ENCODE measurements around the gene OTOL1. TPM values are rescaled to one million over a fixed set of nuclear protein-coding genes. Genes with fewer than 3 reads are reported as not detected.

The OTOL1 gene
- total and polyA plus RNA-seq, 10 of the 15 experiments (the other 5 are each of a cell fraction or from before 2014, with no cell fraction given): not detected

DNA sequence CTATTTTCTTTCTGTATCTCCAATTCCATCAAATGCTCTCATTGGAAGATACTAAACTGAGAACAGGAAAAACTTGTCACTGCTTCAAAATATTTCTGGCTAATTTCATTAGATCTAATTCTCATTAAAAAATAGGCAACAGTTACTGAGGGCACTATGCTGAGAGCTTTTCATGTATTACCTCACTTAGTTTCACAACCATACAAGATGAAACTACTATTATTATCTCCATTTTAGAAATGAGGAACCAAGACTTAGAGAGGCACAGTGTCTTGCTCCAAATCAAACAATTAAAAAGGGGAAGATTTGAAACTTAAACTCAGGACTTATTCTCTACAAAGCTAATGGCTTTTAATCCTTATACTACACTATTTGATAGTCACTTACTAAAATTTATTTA, 7.2 kb upstream of the OTOL1 start (continued):
- TF ChIP-seq, protein P1, sequence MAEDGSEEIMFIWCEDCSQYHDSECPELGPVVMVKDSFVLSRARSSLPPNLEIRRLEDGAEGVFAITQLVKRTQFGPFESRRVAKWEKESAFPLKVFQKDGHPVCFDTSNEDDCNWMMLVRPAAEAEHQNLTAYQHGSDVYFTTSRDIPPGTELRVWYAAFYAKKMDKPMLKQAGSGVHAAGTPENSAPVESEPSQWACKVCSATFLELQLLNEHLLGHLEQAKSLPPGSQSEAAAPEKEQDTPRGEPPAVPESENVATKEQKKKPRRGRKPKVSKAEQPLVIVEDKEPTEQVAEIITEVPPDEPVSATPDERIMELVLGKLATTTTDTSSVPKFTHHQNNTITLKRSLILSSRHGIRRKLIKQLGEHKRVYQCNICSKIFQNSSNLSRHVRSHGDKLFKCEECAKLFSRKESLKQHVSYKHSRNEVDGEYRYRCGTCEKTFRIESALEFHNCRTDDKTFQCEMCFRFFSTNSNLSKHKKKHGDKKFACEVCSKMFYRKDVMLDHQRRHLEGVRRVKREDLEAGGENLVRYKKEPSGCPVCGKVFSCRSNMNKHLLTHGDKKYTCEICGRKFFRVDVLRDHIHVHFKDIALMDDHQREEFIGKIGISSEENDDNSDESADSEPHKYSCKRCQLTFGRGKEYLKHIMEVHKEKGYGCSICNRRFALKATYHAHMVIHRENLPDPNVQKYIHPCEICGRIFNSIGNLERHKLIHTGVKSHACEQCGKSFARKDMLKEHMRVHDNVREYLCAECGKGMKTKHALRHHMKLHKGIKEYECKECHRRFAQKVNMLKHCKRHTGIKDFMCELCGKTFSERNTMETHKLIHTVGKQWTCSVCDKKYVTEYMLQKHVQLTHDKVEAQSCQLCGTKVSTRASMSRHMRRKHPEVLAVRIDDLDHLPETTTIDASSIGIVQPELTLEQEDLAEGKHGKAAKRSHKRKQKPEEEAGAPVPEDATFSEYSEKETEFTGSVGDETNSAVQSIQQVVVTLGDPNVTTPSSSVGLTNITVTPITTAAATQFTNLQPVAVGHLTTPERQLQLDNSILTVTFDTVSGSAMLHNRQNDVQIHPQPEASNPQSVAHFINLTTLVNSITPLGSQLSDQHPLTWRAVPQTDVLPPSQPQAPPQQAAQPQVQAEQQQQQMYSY (CRISPR knock-in tag; IDR thresholded peaks at IDR 0.05): no peak
- TF ChIP-seq ATF7 (IDR thresholded peaks at IDR 0.05; ENCODE audit: low read depth): peak; percentile 92
- no peak for TF ChIP-seq SMAD5 (IDR thresholded peaks at IDR 0.05; ENCODE audit: low read depth)
- TF ChIP-seq, protein P2, sequence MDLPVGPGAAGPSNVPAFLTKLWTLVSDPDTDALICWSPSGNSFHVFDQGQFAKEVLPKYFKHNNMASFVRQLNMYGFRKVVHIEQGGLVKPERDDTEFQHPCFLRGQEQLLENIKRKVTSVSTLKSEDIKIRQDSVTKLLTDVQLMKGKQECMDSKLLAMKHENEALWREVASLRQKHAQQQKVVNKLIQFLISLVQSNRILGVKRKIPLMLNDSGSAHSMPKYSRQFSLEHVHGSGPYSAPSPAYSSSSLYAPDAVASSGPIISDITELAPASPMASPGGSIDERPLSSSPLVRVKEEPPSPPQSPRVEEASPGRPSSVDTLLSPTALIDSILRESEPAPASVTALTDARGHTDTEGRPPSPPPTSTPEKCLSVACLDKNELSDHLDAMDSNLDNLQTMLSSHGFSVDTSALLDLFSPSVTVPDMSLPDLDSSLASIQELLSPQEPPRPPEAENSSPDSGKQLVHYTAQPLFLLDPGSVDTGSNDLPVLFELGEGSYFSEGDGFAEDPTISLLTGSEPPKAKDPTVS (IDR thresholded peaks at IDR 0.05; ENCODE audit: low read depth, low read length): no peak
- no peak for TF ChIP-seq REST (IDR thresholded peaks at IDR 0.05; ENCODE audit: low read depth, low read length)
- no peak for TF ChIP-seq TCF3 (IDR thresholded peaks at IDR 0.05; ENCODE audit: borderline replicate concordance, insufficient read depth, low read depth, low read length)
- no peak for TF ChIP-seq IRF4 (IDR thresholded peaks at IDR 0.05; ENCODE audit: low read depth, low read length)
- no peak for TF ChIP-seq SIX5 (IDR thresholded peaks at IDR 0.05; ENCODE audit: low read depth, low read length, severe bottlenecking)
- no peak for TF ChIP-seq SKIL (IDR thresholded peaks at IDR 0.05; ENCODE audit: low read depth, poor library complexity, severe bottlenecking)
- TF ChIP-seq KLF5 (IDR thresholded peaks at IDR 0.05; ENCODE audit: partially characterized antibody): no peak
- no peak for TF ChIP-seq ZBED1 (IDR thresholded peaks at IDR 0.05; ENCODE audit: borderline replicate concordance)
- TF ChIP-seq HDAC6 (IDR thresholded peaks at IDR 0.05; ENCODE audit: unreplicated experiment): no peak
- TF ChIP-seq HDGF (IDR thresholded peaks at IDR 0.05): no peak
- TF ChIP-seq NBN (IDR thresholded peaks at IDR 0.05): 0 out of 2 replicates have a peak, but pooled peaks have one; percentile 7
- no peak for TF ChIP-seq RAD21 (IDR thresholded peaks at IDR 0.05; ENCODE audit: insufficient read depth, low read depth, low read length)
- no peak for TF ChIP-seq CHD1 (IDR thresholded peaks at IDR 0.05; ENCODE audit: low read depth, low read length)
- no peak for TF ChIP-seq IRF3 (IDR thresholded peaks at IDR 0.05)
- TF ChIP-seq, protein P3, sequence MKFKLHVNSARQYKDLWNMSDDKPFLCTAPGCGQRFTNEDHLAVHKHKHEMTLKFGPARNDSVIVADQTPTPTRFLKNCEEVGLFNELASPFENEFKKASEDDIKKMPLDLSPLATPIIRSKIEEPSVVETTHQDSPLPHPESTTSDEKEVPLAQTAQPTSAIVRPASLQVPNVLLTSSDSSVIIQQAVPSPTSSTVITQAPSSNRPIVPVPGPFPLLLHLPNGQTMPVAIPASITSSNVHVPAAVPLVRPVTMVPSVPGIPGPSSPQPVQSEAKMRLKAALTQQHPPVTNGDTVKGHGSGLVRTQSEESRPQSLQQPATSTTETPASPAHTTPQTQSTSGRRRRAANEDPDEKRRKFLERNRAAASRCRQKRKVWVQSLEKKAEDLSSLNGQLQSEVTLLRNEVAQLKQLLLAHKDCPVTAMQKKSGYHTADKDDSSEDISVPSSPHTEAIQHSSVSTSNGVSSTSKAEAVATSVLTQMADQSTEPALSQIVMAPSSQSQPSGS (IDR thresholded peaks at IDR 0.05; ENCODE audit: low read length): peak; percentile 70

All from GM12878 (cell line).